ENCODE results near the gene SLCO4A1.

SLCO4A1 gene

GRCh38 chr20:62710221-62710885, 68.0 kb downstream of the SLCO4A1 start:
- H3K4me3 ChIP-seq (ENCODE audit: low read length): no peak overlapping the region
- H3K9ac ChIP-seq (ENCODE audit: low read length): no peak overlapping the region
- peaks cover 73% of the 10 kb centered on the region for H3K27me3 ChIP-seq (ENCODE audit: control insufficient read depth, insufficient read depth, low read length)

GRCh38 chr20:62710886-62711702, 68.8 kb downstream of the SLCO4A1 start:
- peaks cover 71% of the 10 kb centered on the region for H3K27me3 ChIP-seq (ENCODE audit: control insufficient read depth, insufficient read depth, low read length)
- H3K36me3 ChIP-seq (ENCODE audit: control insufficient read depth, insufficient read depth, low read length): no peaks in the 10 kb centered on the region
- H3K9ac ChIP-seq (ENCODE audit: low read length): no peak overlapping the region
- no peaks in the 10 kb centered on the region for H3K9me3 ChIP-seq (ENCODE audit: control insufficient read depth, low read length)
- no peak overlapping the region for H3K4me3 ChIP-seq (ENCODE audit: low read length)
- H3K4me1 ChIP-seq (ENCODE audit: control insufficient read depth, insufficient read depth, low read length): no peaks in the 10 kb centered on the region

More at GRCh38 chr20:62710221-62710885, 68.0 kb downstream of the SLCO4A1 start:
- H3K36me3 ChIP-seq (ENCODE audit: control insufficient read depth, insufficient read depth, low read length): no peaks in the 10 kb centered on the region
- no peaks in the 10 kb centered on the region for H3K4me1 ChIP-seq (ENCODE audit: control insufficient read depth, insufficient read depth, low read length)
- no peaks in the 10 kb centered on the region for H3K9me3 ChIP-seq (ENCODE audit: control insufficient read depth, low read length)

DNA sequence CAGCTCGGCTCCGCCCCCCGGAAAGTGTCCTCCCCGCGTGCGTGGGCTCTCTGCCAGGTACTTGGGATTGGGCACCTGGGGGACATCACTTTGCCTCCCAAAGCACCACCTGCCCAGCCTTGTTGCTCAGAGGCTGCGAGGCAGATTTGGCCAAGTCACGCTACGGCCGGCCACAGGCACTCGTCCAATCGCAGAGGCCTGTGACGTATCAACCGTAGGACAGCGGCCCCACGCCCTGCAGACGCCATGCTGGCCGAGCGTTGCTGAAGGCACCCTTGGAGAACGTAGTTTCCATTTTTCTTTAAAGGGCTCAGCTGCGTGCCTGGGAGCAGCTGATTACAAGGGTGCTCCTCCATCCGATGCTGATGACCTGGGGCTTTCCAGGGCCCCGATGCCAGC, 69.4 kb downstream of the SLCO4A1 start:
- H3K9ac ChIP-seq (ENCODE audit: low read length): no peak overlapping the region
- H3K36me3 ChIP-seq (ENCODE audit: control insufficient read depth, insufficient read depth, low read length): no peaks in the 10 kb centered on the region
- no peak overlapping the region for H3K4me3 ChIP-seq (ENCODE audit: low read length)
- no peaks in the 10 kb centered on the region for H3K9me3 ChIP-seq (ENCODE audit: control insufficient read depth, low read length)
- H3K27me3 ChIP-seq (ENCODE audit: control insufficient read depth, insufficient read depth, low read length): peaks cover 76% of the 10 kb centered on the region
- no peaks in the 10 kb centered on the region for H3K4me1 ChIP-seq (ENCODE audit: control insufficient read depth, insufficient read depth, low read length)

DNA sequence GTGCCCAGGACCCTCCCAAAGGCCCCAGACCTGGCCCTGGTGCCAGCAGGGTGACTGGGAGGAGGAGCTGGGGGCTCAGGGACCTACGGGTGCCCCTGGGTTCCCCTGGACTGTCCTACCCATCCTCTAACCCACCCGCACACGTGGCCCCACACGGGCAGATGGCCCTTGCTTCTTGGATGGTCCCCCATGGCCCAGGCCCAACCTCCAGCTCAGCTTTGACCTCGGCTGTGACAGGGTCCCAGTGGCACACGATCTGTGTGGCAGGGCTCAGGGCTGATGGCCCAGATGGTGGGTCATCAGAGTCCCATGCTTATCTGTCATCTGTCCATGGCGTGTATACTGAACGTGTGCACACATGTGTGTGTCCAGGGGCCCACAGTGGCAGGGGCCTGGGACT, 70.3 kb downstream of the SLCO4A1 start:
- peaks cover 69% of the 10 kb centered on the region for H3K27me3 ChIP-seq (ENCODE audit: control insufficient read depth, insufficient read depth, low read length)
- no peaks in the 10 kb centered on the region for H3K9me3 ChIP-seq (ENCODE audit: control insufficient read depth, low read length)
- H3K4me3 ChIP-seq (ENCODE audit: low read length): no peak overlapping the region
- H3K4me1 ChIP-seq (ENCODE audit: control insufficient read depth, insufficient read depth, low read length): no peaks in the 10 kb centered on the region
- H3K36me3 ChIP-seq (ENCODE audit: control insufficient read depth, insufficient read depth, low read length): no peaks in the 10 kb centered on the region
- no peak overlapping the region for H3K9ac ChIP-seq (ENCODE audit: low read length)

DNA sequence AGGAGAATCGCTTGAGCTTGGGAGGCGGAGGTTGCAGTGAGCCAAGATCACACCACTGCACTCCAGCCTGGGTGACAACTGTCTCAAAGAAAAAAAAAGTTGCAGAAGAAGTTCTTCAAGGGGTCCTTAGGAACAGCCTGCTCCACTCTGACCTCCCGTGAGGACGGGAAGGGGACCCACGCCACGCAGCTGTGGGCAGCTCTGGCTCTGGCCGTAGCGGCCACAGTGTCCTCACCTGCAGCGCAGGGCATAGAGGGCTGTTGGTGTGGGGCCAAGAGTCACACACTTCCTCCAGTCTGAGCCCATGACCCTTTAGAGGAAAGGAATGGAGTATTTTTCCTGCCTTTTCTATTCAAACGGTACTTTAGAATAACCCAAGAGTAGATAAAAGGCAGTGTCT, 71.7 kb downstream of the SLCO4A1 start:
- H3K27me3 ChIP-seq (ENCODE audit: control insufficient read depth, insufficient read depth, low read length): peaks cover 57% of the 10 kb centered on the region
- no peaks in the 10 kb centered on the region for H3K4me1 ChIP-seq (ENCODE audit: control insufficient read depth, insufficient read depth, low read length)
- no peaks in the 10 kb centered on the region for H3K36me3 ChIP-seq (ENCODE audit: control insufficient read depth, insufficient read depth, low read length)

DNA sequence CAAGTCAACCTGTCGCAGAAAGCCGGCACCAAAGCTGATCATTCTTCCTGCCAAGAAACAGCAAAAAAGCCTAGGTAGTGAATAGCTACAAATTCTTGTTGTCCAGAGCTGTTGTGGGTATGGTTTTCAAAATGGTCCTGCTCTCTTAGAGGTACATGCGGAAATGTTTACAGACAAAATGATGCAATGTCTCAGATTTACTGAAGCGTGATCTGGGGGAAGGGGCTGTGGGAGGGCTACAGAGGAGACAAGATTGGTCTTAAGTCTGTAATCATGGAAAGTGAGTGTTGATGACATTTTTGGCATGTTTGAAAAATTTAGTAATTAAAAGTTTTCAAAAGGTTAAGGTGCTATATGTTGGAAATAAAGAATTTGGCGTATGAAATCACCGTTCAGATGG, 72.5 kb downstream of the SLCO4A1 start:
- Histone ChIP-seq H3K4me3 (ENCODE audit: low read length) (no peak overlapping the region), H3K27me3 (ENCODE audit: control insufficient read depth, insufficient read depth, low read length) (peaks cover 49% of the 10 kb centered on the region)

More for the DNA sequence above, 71.7 kb downstream of the SLCO4A1 start:
- no peak overlapping the region for H3K9ac ChIP-seq (ENCODE audit: low read length)
- H3K4me3 ChIP-seq (ENCODE audit: low read length): no peak overlapping the region
- H3K9me3 ChIP-seq (ENCODE audit: control insufficient read depth, low read length): no peaks in the 10 kb centered on the region

DNA sequence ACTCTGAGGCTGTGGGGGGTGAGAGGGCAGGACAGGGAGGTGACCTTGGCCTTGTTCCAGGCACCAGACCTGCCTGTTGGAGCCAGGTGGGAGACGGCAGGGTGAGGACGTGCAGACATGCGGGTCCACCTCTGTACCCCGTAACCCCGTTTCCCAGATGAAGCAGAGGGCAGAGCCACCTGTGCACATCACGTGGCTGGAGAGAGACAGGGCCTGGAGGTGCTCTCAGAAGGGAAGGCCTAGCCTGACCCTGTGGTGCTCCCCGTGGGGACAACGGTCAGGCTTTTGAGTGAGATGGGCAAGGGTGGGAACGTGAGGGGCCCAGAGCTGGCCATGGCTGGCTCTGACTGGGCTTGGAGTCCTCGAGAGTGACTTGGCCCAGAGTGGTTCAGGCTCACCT, 72.9 kb downstream of the SLCO4A1 start:
- Histone ChIP-seq H3K9ac (ENCODE audit: low read length) (no peak overlapping the region), H3K4me1 (ENCODE audit: control insufficient read depth, insufficient read depth, low read length) (no peaks in the 10 kb centered on the region), H3K4me3 (ENCODE audit: low read length) (no peak overlapping the region), H3K27me3 (ENCODE audit: control insufficient read depth, insufficient read depth, low read length) (peaks cover 45% of the 10 kb centered on the region), H3K9me3 (ENCODE audit: control insufficient read depth, low read length) (no peaks in the 10 kb centered on the region), H3K36me3 (ENCODE audit: control insufficient read depth, insufficient read depth, low read length) (no peaks in the 10 kb centered on the region)

More for the DNA sequence above, 72.5 kb downstream of the SLCO4A1 start:
- Histone ChIP-seq H3K9me3 (ENCODE audit: control insufficient read depth, low read length) (no peaks in the 10 kb centered on the region), H3K36me3 (ENCODE audit: control insufficient read depth, insufficient read depth, low read length) (no peaks in the 10 kb centered on the region), H3K9ac (ENCODE audit: low read length) (no peak overlapping the region), H3K4me1 (ENCODE audit: control insufficient read depth, insufficient read depth, low read length) (no peaks in the 10 kb centered on the region)

- H3K27me3 ChIP-seq (ENCODE audit: control insufficient read depth, insufficient read depth, low read length): peaks cover 34% of the 10 kb centered on the region
- H3K4me1 ChIP-seq (ENCODE audit: control insufficient read depth, insufficient read depth, low read length): no peaks in the 10 kb centered on the region
- no peaks in the 10 kb centered on the region for H3K36me3 ChIP-seq (ENCODE audit: control insufficient read depth, insufficient read depth, low read length)
- no peak overlapping the region for H3K9ac ChIP-seq (ENCODE audit: low read length)
- H3K4me3 ChIP-seq (ENCODE audit: low read length): no peak overlapping the region
- H3K9me3 ChIP-seq (ENCODE audit: control insufficient read depth, low read length): no peaks in the 10 kb centered on the region
Measured at GRCh38 chr20:62716198-62716940, 74.1 kb downstream of the SLCO4A1 start.

DNA sequence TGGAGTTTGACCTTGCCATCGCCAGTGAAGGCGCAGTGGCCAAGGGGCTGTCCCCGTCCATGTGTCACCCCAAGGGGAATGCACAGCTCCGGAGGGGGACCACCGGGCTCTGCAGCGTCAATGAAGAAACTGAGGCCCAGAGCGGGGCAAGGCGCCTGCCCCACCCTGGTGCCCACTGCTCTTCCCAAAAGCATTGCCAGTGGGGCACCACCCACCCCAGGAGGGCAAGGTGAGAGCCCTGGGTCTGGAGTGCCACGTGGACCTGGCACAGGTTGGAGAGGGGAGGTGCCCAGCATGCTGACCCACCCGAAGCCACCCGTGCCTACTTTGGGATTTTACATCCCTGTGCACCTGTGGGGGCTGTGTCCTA, 74.6 kb downstream of the SLCO4A1 start:
- Histone ChIP-seq H3K27me3 (ENCODE audit: control insufficient read depth, insufficient read depth, low read length) (peaks cover 31% of the 10 kb centered on the region), H3K4me1 (ENCODE audit: control insufficient read depth, insufficient read depth, low read length) (no peaks in the 10 kb centered on the region), H3K9ac (ENCODE audit: low read length) (no peak overlapping the region), H3K4me3 (ENCODE audit: low read length) (no peak overlapping the region), H3K9me3 (ENCODE audit: control insufficient read depth, low read length) (no peaks in the 10 kb centered on the region), H3K36me3 (ENCODE audit: control insufficient read depth, insufficient read depth, low read length) (no peaks in the 10 kb centered on the region)

GRCh38 chr20:62717933-62718332, 75.6 kb downstream of the SLCO4A1 start:
- no peaks in the 10 kb centered on the region for H3K4me1 ChIP-seq (ENCODE audit: control insufficient read depth, insufficient read depth, low read length)
- no peaks in the 10 kb centered on the region for H3K9me3 ChIP-seq (ENCODE audit: control insufficient read depth, low read length)
- H3K9ac ChIP-seq (ENCODE audit: low read length): no peak overlapping the region
- peaks cover 24% of the 10 kb centered on the region for H3K27me3 ChIP-seq (ENCODE audit: control insufficient read depth, insufficient read depth, low read length)
- H3K4me3 ChIP-seq (ENCODE audit: low read length): no peak overlapping the region
- H3K36me3 ChIP-seq (ENCODE audit: control insufficient read depth, insufficient read depth, low read length): no peaks in the 10 kb centered on the region

DNA sequence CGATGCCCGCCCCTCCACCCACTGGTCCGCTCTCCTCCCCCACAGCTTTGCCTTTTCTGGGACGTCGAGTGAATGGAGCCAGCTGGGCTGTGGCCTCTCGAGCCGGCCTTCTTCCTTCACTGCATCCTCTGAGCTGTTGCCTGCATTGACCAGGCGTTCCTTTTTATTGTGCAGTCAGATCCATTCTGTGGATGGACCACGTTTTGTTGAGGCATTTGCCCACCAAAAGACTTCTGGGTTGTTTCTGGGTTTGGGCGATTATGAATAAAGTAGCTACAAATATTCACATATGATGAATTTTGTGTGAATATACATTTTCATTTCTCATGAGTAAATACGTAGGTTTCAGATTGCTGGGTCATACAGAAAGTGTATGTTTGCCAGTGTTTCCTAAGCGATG, 76.2 kb downstream of the SLCO4A1 start:
- Histone ChIP-seq H3K4me1 (ENCODE audit: control insufficient read depth, insufficient read depth, low read length) (no peaks in the 10 kb centered on the region), H3K36me3 (ENCODE audit: control insufficient read depth, insufficient read depth, low read length) (no peaks in the 10 kb centered on the region), H3K4me3 (ENCODE audit: low read length) (no peak overlapping the region), H3K9ac (ENCODE audit: low read length) (no peak overlapping the region), H3K9me3 (ENCODE audit: control insufficient read depth, low read length) (no peaks in the 10 kb centered on the region), H3K27me3 (ENCODE audit: control insufficient read depth, insufficient read depth, low read length) (peaks cover 23% of the 10 kb centered on the region)
